K562 (cell line): ENCODE results near the gene CLIP1. TPM values are rescaled to one million over a fixed set of nuclear protein-coding genes. Genes with fewer than 3 reads are reported as not detected.

Source experiments
- DDX20 ChIP-seq: fragments of 450-650 bp; IDR thresholded peaks from 2 replicates; pipeline ENCODE4 v1.6.1; 2016; ENCODE audit warnings: missing genetic modification characterization, low read depth, mild to moderate bottlenecking, missing compliant biosample characterization, moderate library complexity
- EP300 ChIP-seq: IDR thresholded peaks from 2 replicates; pipeline ENCODE4 v1.6.1; 2012; ENCODE audit warnings: low read length, improper control_type of control experiment
- HIVEP1 ChIP-seq: fragments of 250-450 bp; sonication (Bioruptor Pico); IDR thresholded peaks from 2 replicates; pipeline ENCODE4 v1.4.0; 2020; ENCODE audit warnings: mild to moderate bottlenecking
- HMG20B ChIP-seq: fragments of 250-450 bp; sonication (Bioruptor Pico); IDR thresholded peaks from 2 replicates; pipeline ENCODE4 v1.5.0; 2021; ENCODE audit warnings: mild to moderate bottlenecking
- JUND ChIP-seq, 2 experiments: IDR thresholded peaks; 2 replicates in 1 of 2; 3 replicates in 1 of 2; pipeline ENCODE4 v1.6.1; 2011; ENCODE audit warnings: borderline replicate concordance in 2 of 2, low read depth in 2 of 2, low read length in 2 of 2, improper control_type of control experiment in 1 of 2, missing biosample characterization in 1 of 2, missing genetic modification characterization in 1 of 2, missing genetic modification reagents in 1 of 2
- MAFK ChIP-seq: IDR thresholded peaks from 2 replicates; pipeline ENCODE4 v1.6.1; 2011; ENCODE audit warnings: low read length, improper control_type of control experiment
- MEF2D ChIP-seq: conservative IDR thresholded peaks from 2 replicates; pipeline ENCODE4 v1.6.1; 2016; ENCODE audit warnings: low read depth, missing genetic modification characterization, missing compliant biosample characterization
- NBN ChIP-seq: fragments of 450-650 bp; IDR thresholded peaks from 2 replicates; pipeline ENCODE4 v1.6.1; 2016; ENCODE audit warnings: low read depth, mild to moderate bottlenecking
- NR2C1 ChIP-seq, 2 experiments: fragments of 450-650 bp; IDR thresholded peaks; 2 replicates each; pipeline ENCODE4 v1.6.1; 2017; ENCODE audit warnings: mild to moderate bottlenecking in 2 of 2, antibody characterized with exemption in 1 of 2, inconsistent platforms in 1 of 2, missing compliant biosample characterization in 1 of 2, missing genetic modification characterization in 1 of 2
- OTX1 ChIP-seq: fragments of 450-650 bp; formaldehyde crosslinking; IDR thresholded peaks from 2 replicates; pipeline ENCODE4 v1.4.0; 2022; ENCODE audit warnings: mild to moderate bottlenecking
- PHB ChIP-seq: fragments of 250-450 bp; sonication (Bioruptor Pico); IDR thresholded peaks from 2 replicates; pipeline ENCODE4 v1.5.0; 2021
- POLR3A ChIP-seq: IDR thresholded peaks from 2 replicates; pipeline ENCODE4 v1.6.1; 2011; ENCODE audit warnings: borderline replicate concordance, mild to moderate bottlenecking, moderate library complexity; ENCODE audit not compliant: insufficient read length, insufficient read depth; ENCODE audit errors: extremely low read depth
- PYGO2 ChIP-seq: fragments of 450-650 bp; IDR thresholded peaks from 2 replicates; pipeline ENCODE4 v1.6.1; 2016; ENCODE audit warnings: mild to moderate bottlenecking, missing genetic modification characterization, moderate library complexity, missing compliant biosample characterization
- RCOR1 ChIP-seq, 2 experiments: IDR thresholded peaks; 2 replicates each; pipeline ENCODE4 v1.6.1; 2012; ENCODE audit warnings: low read depth in 2 of 2, low read length in 2 of 2, borderline replicate concordance in 1 of 2, improper control_type of control experiment in 1 of 2
- ZNF217 ChIP-seq: sonication (generic); formaldehyde crosslinking; IDR thresholded peaks from 2 replicates; pipeline ENCODE4 v1.8.0; 2022; ENCODE audit warnings: mild to moderate bottlenecking, missing genetic modification reagents
- ZNF239 ChIP-seq: fragments of 250-450 bp; sonication (Bioruptor Pico); IDR thresholded peaks from 2 replicates; pipeline ENCODE4 v1.4.0; 2020; ENCODE audit warnings: mild to moderate bottlenecking
- ZNF444 ChIP-seq: fragments of 250-450 bp; sonication (Bioruptor Pico); IDR thresholded peaks from 2 replicates; pipeline ENCODE4 v1.4.0; 2020; ENCODE audit warnings: mild to moderate bottlenecking, moderate library complexity
- polyA plus RNA-seq, 8 experiments: library from polyadenylated mRNA; depleted of rRNA in 4 of 8; stranded (reverse) in 5 of 8; unstranded in 3 of 8; fragments of >200 nt; fragmentation: Nextera tagmentation in 2 of 8; fragmentation: Illumina TruSeq in 1 of 8; extraction: Ambion mirVana in 2 of 8; extraction: Trizol in 1 of 8; gene quantifications; 2 replicates each; pipeline versions ENCODE4 v1.2.1 to v1.2.3, GENCODE V29; 2011 to 2014; ENCODE audit warnings: inconsistent platforms in 1 of 8, missing spikeins in 1 of 8
- total RNA-seq, 7 experiments: library from RNA; depleted of rRNA in 6 of 7; stranded (reverse); fragments of >200 nt in 6 of 7; fragmentation: Illumina TruSeq in 2 of 7; extraction: Trizol in 2 of 7; gene quantifications; 2 replicates each; pipeline versions ENCODE4 v1.2.1 to v1.2.3, GENCODE V29; 2011 to 2021; ENCODE audit warnings: low replicate concordance in 1 of 7
- TF ChIP-seq, protein P1 (sequence below): fragments of 250-450 bp; sonication (Bioruptor Pico); IDR thresholded peaks from 2 replicates; pipeline ENCODE4 v1.5.0; 2021
- TF ChIP-seq, protein P2 (sequence below): fragments of 250-450 bp; sonication (Bioruptor Pico); IDR thresholded peaks from 2 replicates; pipeline ENCODE4 v1.4.0; 2020; ENCODE audit warnings: borderline replicate concordance
- TF ChIP-seq, protein P3 (sequence below): fragments of 250-450 bp; sonication (Bioruptor Pico); IDR thresholded peaks from 2 replicates; pipeline ENCODE4 v1.8.0; 2022; ENCODE audit warnings: inconsistent platforms
- TF ChIP-seq, protein P4 (sequence below): sonication (generic); formaldehyde crosslinking; IDR thresholded peaks from 2 replicates; pipeline ENCODE4 v1.9.0; 2022; ENCODE audit warnings: mild to moderate bottlenecking, missing genetic modification reagents

The CLIP1 gene
- total and polyA plus RNA-seq, 9 of the 15 experiments (the other 6 are each of a cell fraction or from before 2014, with no cell fraction given) = 5.8 to 33.9 (median 27.6) TPM

DNA sequence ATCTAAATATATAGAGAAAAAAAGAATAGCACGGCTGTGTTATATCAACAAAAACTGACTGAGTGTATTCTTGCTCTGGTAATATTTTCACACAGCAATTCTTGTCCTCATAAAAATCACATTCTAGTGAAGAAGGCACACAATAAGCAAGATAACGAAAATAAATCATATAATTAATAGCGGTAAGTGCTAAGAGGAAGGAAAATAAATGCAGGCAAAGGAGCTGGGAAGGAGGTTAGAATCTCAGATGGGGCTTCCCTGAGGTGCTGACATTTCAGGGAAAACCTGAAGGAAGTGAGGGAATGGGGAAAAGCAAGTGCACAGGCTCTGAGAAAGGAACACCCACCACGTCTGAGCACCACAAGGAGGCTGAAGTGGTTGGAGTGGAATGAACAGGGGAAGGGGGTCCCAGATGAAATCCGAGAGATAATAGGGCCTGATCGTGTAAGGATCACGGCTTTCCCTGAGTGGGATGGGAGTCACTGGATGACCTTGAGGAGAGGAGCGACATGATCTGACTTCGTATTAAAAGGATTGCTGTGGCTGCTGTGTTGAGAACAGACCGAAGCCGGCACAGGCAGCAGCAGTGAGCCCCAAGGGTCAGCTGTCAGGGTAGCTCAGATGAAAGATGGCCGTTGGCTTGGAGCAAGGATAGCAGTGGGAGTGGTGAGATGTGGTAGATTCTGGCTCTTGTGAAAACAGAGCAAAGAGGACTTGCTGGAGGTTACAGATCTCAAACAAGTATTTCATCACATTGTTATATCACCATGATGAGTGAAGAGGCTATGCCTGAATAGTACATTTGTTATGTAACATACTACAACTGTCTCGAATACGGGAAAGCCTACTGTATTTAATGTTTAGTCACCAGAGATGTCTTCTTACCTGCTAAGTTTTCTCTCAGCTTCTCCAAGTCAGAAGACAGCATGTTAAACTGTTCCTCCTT, 89.1 kb downstream of the CLIP1 start (continued):
- TF ChIP-seq, protein P1, sequence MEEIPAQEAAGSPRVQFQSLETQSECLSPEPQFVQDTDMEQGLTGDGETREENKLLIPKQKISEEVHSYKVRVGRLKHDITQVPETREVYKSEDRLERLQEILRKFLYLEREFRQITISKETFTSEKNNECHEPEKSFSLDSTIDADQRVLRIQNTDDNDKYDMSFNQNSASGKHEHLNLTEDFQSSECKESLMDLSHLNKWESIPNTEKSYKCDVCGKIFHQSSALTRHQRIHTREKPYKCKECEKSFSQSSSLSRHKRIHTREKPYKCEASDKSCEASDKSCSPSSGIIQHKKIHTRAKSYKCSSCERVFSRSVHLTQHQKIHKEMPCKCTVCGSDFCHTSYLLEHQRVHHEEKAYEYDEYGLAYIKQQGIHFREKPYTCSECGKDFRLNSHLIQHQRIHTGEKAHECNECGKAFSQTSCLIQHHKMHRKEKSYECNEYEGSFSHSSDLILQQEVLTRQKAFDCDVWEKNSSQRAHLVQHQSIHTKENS = 0 out of 2 replicates have a peak, but pooled peaks have one; percentile 65
- TF ChIP-seq RCOR1 (IDR thresholded peaks at IDR 0.05; ENCODE audit: borderline replicate concordance in 1 of 2, low read depth in 2 of 2, low read length in 2 of 2) = peak in 1 of 2 experiments; percentile 79; a peak in 2 of 4 replicates
- TF ChIP-seq JUND (IDR thresholded peaks at IDR 0.05; ENCODE audit: borderline replicate concordance, low read depth, low read length) = peak; percentile 66
- peak; percentile 75; the same call in 2 of the 3 replicates for TF ChIP-seq JUND (tag; IDR thresholded peaks at IDR 0.05; ENCODE audit: borderline replicate concordance, low read depth, low read length)
- 0 out of 2 replicates have a peak, but pooled peaks have one; percentile 5 for TF ChIP-seq DDX20 (tag)
- TF ChIP-seq NR2C1 (IDR thresholded peaks at IDR 0.05) = no peak
- peak; percentile 85 for TF ChIP-seq NR2C1 (tag; IDR thresholded peaks at IDR 0.05)
- peak; percentile 92 for TF ChIP-seq EP300
- TF ChIP-seq, protein P2, sequence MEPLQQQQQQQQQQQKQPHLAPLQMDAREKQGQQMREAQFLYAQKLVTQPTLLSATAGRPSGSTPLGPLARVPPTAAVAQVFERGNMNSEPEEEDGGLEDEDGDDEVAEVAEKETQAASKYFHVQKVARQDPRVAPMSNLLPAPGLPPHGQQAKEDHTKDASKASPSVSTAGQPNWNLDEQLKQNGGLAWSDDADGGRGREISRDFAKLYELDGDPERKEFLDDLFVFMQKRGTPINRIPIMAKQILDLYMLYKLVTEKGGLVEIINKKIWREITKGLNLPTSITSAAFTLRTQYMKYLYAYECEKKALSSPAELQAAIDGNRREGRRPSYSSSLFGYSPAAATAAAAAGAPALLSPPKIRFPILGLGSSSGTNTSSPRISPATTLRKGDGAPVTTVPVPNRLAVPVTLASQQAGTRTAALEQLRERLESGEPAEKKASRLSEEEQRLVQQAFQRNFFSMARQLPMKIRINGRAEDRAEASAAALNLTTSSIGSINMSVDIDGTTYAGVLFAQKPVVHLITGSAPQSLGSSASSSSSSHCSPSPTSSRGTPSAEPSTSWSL = peak; percentile 58; the same call in 1 of the 2 replicates
- peak; percentile 90 for TF ChIP-seq MEF2D (tag)
- no peak for TF ChIP-seq MAFK
- no peak for TF ChIP-seq ZNF217 (CRISPR knock-in tag)
- TF ChIP-seq, protein P3, sequence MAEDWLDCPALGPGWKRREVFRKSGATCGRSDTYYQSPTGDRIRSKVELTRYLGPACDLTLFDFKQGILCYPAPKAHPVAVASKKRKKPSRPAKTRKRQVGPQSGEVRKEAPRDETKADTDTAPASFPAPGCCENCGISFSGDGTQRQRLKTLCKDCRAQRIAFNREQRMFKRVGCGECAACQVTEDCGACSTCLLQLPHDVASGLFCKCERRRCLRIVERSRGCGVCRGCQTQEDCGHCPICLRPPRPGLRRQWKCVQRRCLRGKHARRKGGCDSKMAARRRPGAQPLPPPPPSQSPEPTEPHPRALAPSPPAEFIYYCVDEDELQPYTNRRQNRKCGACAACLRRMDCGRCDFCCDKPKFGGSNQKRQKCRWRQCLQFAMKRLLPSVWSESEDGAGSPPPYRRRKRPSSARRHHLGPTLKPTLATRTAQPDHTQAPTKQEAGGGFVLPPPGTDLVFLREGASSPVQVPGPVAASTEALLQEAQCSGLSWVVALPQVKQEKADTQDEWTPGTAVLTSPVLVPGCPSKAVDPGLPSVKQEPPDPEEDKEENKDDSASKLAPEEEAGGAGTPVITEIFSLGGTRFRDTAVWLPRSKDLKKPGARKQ (CRISPR knock-in tag) = no peak
- 0 out of 2 replicates have a peak, but pooled peaks have one; percentile 58 for TF ChIP-seq PYGO2 (tag)
- TF ChIP-seq POLR3A = no peak
- TF ChIP-seq, protein P4, sequence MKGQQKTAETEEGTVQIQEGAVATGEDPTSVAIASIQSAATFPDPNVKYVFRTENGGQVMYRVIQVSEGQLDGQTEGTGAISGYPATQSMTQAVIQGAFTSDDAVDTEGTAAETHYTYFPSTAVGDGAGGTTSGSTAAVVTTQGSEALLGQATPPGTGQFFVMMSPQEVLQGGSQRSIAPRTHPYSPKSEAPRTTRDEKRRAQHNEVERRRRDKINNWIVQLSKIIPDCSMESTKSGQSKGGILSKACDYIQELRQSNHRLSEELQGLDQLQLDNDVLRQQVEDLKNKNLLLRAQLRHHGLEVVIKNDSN (CRISPR knock-in tag) = peak; percentile 54; the same call in 1 of the 2 replicates
- TF ChIP-seq PHB (CRISPR knock-in tag) = 0 out of 2 replicates have a peak, but pooled peaks have one; percentile 54
- peak; percentile 44; the same call in 1 of the 2 replicates for TF ChIP-seq ZNF239
- 0 out of 2 replicates have a peak, but pooled peaks have one; percentile 20 for TF ChIP-seq OTX1 (CRISPR knock-in tag)
- peak; percentile 59; the same call in 1 of the 2 replicates for TF ChIP-seq NBN
- TF ChIP-seq HIVEP1 (CRISPR knock-in tag) = 0 out of 2 replicates have a peak, but pooled peaks have one; percentile 72
- no peak for TF ChIP-seq ZNF444
- no peak for TF ChIP-seq HMG20B (CRISPR knock-in tag)
